OCI-LY7 (cell line): ENCODE data around the gene ZFX.

Experiments
- EZH2phosphoT487 ChIP-seq: fragments of 200-600 bp; sonication (generic); IDR thresholded peaks from 2 replicates; pipeline ENCODE4 v1.6.1; 2018; ENCODE audit warnings: low read depth, borderline replicate concordance, mild to moderate bottlenecking, mixed run types, antibody characterized with exemption, low read length, moderate library complexity, mixed read lengths
- TF ChIP-seq, protein P1 (sequence below): fragments of 200-600 bp; sonication (generic); conservative IDR thresholded peaks from 2 replicates; pipeline ENCODE4 v1.5.1; 2014; ENCODE audit warnings: mild to moderate bottlenecking, antibody characterized with exemption, low read length, moderate library complexity, mixed read lengths

DNA sequence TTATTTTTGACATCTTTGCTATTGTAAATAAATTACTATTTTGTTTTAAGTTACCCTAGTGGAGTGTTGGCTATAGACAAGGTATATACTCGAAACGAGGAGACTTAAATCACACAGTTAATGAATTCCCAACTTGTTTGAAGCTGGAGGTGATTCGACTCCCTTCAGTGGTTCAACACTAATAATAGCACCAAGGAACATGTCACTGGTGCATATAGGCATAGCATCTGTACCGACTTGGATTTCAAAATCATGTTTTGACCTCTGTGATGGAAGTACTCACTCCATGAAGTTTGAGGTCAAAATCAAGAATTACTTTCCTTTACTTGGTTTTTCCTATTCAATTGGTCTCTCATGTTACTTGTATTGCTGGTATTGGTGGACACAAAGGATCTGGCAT is 66.5 kb downstream of the ZFX start:
- TF ChIP-seq, protein P1, sequence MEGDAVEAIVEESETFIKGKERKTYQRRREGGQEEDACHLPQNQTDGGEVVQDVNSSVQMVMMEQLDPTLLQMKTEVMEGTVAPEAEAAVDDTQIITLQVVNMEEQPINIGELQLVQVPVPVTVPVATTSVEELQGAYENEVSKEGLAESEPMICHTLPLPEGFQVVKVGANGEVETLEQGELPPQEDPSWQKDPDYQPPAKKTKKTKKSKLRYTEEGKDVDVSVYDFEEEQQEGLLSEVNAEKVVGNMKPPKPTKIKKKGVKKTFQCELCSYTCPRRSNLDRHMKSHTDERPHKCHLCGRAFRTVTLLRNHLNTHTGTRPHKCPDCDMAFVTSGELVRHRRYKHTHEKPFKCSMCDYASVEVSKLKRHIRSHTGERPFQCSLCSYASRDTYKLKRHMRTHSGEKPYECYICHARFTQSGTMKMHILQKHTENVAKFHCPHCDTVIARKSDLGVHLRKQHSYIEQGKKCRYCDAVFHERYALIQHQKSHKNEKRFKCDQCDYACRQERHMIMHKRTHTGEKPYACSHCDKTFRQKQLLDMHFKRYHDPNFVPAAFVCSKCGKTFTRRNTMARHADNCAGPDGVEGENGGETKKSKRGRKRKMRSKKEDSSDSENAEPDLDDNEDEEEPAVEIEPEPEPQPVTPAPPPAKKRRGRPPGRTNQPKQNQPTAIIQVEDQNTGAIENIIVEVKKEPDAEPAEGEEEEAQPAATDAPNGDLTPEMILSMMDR: no peak
- TF ChIP-seq EZH2phosphoT487: no peak
